Esophagus (tissue), 2 donors: ENCODE data around the gene ARMH3. TPM values are rescaled to one million over a fixed set of nuclear protein-coding genes. Genes with fewer than 3 reads are reported as not detected.

ENCODE experiments used
- H3K27ac ChIP-seq, 2 donors: one replicate each; pipeline ENCODE4 v1.5.1; 2013; ENCODE audit warnings: low read depth in 2 of 2, mild to moderate bottlenecking in 2 of 2, inconsistent platforms in 1 of 2, low read length in 1 of 2, moderate library complexity in 1 of 2
- H3K27me3 ChIP-seq, 2 donors: one replicate each; pipeline ENCODE4 v1.6.1; 2013; ENCODE audit warnings: low read length in 2 of 2, control low read depth in 1 of 2, mild to moderate bottlenecking in 1 of 2; ENCODE audit not compliant: insufficient read depth in 2 of 2, control insufficient read depth in 1 of 2
- H3K36me3 ChIP-seq, 2 donors: one replicate each; pipeline ENCODE4 v1.6.1; 2013; ENCODE audit warnings: low read length in 1 of 2; ENCODE audit not compliant: control insufficient read depth in 2 of 2, insufficient read depth in 2 of 2
- H3K4me1 ChIP-seq, 2 donors: one replicate each; pipeline ENCODE4 v1.6.1; 2013; ENCODE audit warnings: low read length in 1 of 2; ENCODE audit not compliant: control insufficient read depth in 2 of 2, insufficient read depth in 2 of 2
- H3K4me3 ChIP-seq, 2 donors: one replicate each; pipeline ENCODE4 v1.5.1; 2013; ENCODE audit warnings: low read length in 2 of 2, mild to moderate bottlenecking in 2 of 2, low read depth in 1 of 2, moderate library complexity in 1 of 2
- H3K9me3 ChIP-seq, 2 donors: one replicate each; pipeline ENCODE4 v1.6.1; 2013; ENCODE audit warnings: mild to moderate bottlenecking in 2 of 2, low read depth in 1 of 2, low read length in 1 of 2, moderate library complexity in 1 of 2; ENCODE audit not compliant: control insufficient read depth in 2 of 2, insufficient read depth in 1 of 2
- WGBS, 2 donors: extraction: QIAGEN DNeasy Blood & Tissue Kit; methylation state at CpG; one replicate each; pipeline ENCODE4 v1.1.7; 2013; 5-methylcytosine and 5-hydroxymethylcytosine counted together
- polyA plus RNA-seq, 2 donors: library from polyadenylated mRNA; stranded (reverse); fragments of 200-250 nt; gene quantifications; one replicate each; pipeline ENCODE4 v1.2.3, GENCODE V29; 2013
- donor health status: healthy with polysubstance abuse.
- donor health status: Bipolar disorder and iron deficiency.

ARMH3 gene
- polyA plus RNA-seq, 2 donors, result 13.1 to 16.3 TPM

- H3K4me3 ChIP-seq, result no peak overlapping the region
- peaks cover 14 to 20% of the 10 kb centered on the region in 2 donors for H3K4me1 ChIP-seq
- no peaks in the 10 kb centered on the region for H3K9me3 ChIP-seq
- H3K27me3 ChIP-seq, result no peaks in the 10 kb centered on the region
- H3K36me3 ChIP-seq, result peaks cover 2 to 11% of the 10 kb centered on the region in 2 donors
- H3K27ac ChIP-seq, result no peak overlapping the region
Measured at GRCh38 chr10:102069071-102069470, 13.1 kb upstream of the ARMH3 start.

- H3K9me3 ChIP-seq, result no peaks in the 10 kb centered on the region
- peaks cover 2 to 11% of the 10 kb centered on the region in 2 donors for H3K36me3 ChIP-seq
- peaks cover 14 to 20% of the 10 kb centered on the region in 2 donors for H3K4me1 ChIP-seq
- 38 to 49% methylated on average over 1 of the region's 1 CpG for WGBS, 2 donors
- no peaks in the 10 kb centered on the region for H3K27me3 ChIP-seq
- no peak overlapping the region for H3K27ac ChIP-seq
- no peak overlapping the region for H3K4me3 ChIP-seq
Measured at GRCh38 chr10:102068216-102068615, 12.2 kb upstream of the ARMH3 start.

- WGBS, 2 donors, result 80 to 89% methylated on average over 18 of the region's 18 CpGs
- Histone ChIP-seq H3K4me3 (peak overlapping the region in 1 of 2 donors; percentile 86), H3K9me3 (no peaks in the 10 kb centered on the region), H3K27me3 (no peaks in the 10 kb centered on the region), H3K27ac (no peak overlapping the region), H3K4me1 (peaks cover 14 to 20% of the 10 kb centered on the region in 2 donors), H3K36me3 (peaks cover 2 to 11% of the 10 kb centered on the region in 2 donors)
Measured at GRCh38 chr10:102067091-102067916, 11.3 kb upstream of the ARMH3 start.

- Histone ChIP-seq H3K36me3 (peaks cover 2 to 11% of the 10 kb centered on the region in 2 donors), H3K27me3 (no peaks in the 10 kb centered on the region), H3K4me1 (peaks cover 14 to 20% of the 10 kb centered on the region in 2 donors), H3K27ac (peak overlapping the region in 1 of 2 donors; percentile 5), H3K4me3 (peak overlapping the region; percentile 86 to 91), H3K9me3 (no peaks in the 10 kb centered on the region)
- WGBS, 2 donors, result 71 to 73% methylated on average over 16 of the region's 16 CpGs
Measured at GRCh38 chr10:102066399-102067088, 10.6 kb upstream of the ARMH3 start.

- Histone ChIP-seq H3K27me3 (no peaks in the 10 kb centered on the region), H3K27ac (peak overlapping the region; percentile 89 to 96), H3K4me1 (peaks cover 14 to 20% of the 10 kb centered on the region in 2 donors), H3K4me3 (peak overlapping the region; percentile 86 to 91), H3K36me3 (peaks cover 2 to 11% of the 10 kb centered on the region in 2 donors), H3K9me3 (no peaks in the 10 kb centered on the region)
- 6 to 7% methylated on average over 56 to 63 of the region's 63 CpGs for WGBS, 2 donors
Measured at GRCh38 chr10:102065561-102066398, 9.8 kb upstream of the ARMH3 start.

- Histone ChIP-seq H3K27ac (peak within 1 kb of the TSS; percentile 89 to 96), H3K9me3 (no peaks in the 10 kb centered on the region), H3K36me3 (peaks cover 2 to 7% of the 10 kb centered on the region in 2 donors), H3K4me3 (peak within 1 kb of the TSS; percentile 86 to 91), H3K4me1 (peaks cover 14 to 20% of the 10 kb centered on the region in 2 donors), H3K27me3 (no peaks in the 10 kb centered on the region)
- 1% methylated on average over 51 to 61 of the region's 61 CpGs for WGBS, 2 donors
Measured at GRCh38 chr10:102064868-102065560, 9.0 kb upstream of the ARMH3 start, which contains the start of gene HPS6. Gene HPS6, plus strand, starts transcription at chr10:102065349. Its CDS starts 126 bp downstream, at chr10:102065475.

GRCh38 chr10:102064503-102064867 is 8.5 kb upstream of the ARMH3 start:
- H3K27ac ChIP-seq, result peak overlapping the region; percentile 80 to 96
- peaks cover 2 to 7% of the 10 kb centered on the region in 2 donors for H3K36me3 ChIP-seq
- H3K27me3 ChIP-seq, result no peaks in the 10 kb centered on the region
- H3K9me3 ChIP-seq, result no peaks in the 10 kb centered on the region
- H3K4me1 ChIP-seq, result peaks cover 14 to 20% of the 10 kb centered on the region in 2 donors
- 76 to 80% methylated on average over 2 of the region's 2 CpGs for WGBS, 2 donors
- no peak overlapping the region for H3K4me3 ChIP-seq

- H3K4me3 ChIP-seq, result no peak overlapping the region
- no peaks in the 10 kb centered on the region for H3K9me3 ChIP-seq
- no peaks in the 10 kb centered on the region for H3K4me1 ChIP-seq
- no peak overlapping the region for H3K27ac ChIP-seq
- no peaks in the 10 kb centered on the region for H3K36me3 ChIP-seq
- H3K27me3 ChIP-seq, result no peaks in the 10 kb centered on the region
Measured at GRCh38 chr10:102059987-102060386, 4.0 kb upstream of the ARMH3 start.
